HEK293 (cell line): ENCODE data around the gene MSANTD2.
A peak's percentile ranks its signal among the peaks of the same experiment; 100 is the strongest.

Experiments
- CTCF ChIP-seq: fragments of 450-650 bp; formaldehyde crosslinking; IDR thresholded peaks from 2 replicates; pipeline ENCODE4 v1.5.1; 2016; ENCODE audit warnings: missing biosample characterization, missing genetic modification characterization
- GFI1B ChIP-seq: fragments of 450-650 bp; formaldehyde crosslinking; IDR thresholded peaks from 2 replicates; pipeline ENCODE4 v1.5.1; 2016; ENCODE audit warnings: missing biosample characterization, missing genetic modification characterization
- GLIS2 ChIP-seq: fragments of 450-650 bp; formaldehyde crosslinking; IDR thresholded peaks from 2 replicates; pipeline ENCODE4 v1.5.1; 2016; ENCODE audit warnings: missing biosample characterization, missing genetic modification characterization
- HIC1 ChIP-seq: fragments of 450-650 bp; formaldehyde crosslinking; IDR thresholded peaks from 2 replicates; pipeline ENCODE4 v1.5.1; 2016; ENCODE audit warnings: missing biosample characterization, missing genetic modification characterization
- HOXC10 ChIP-seq: sonication (generic); formaldehyde crosslinking; IDR thresholded peaks from 2 replicates; pipeline ENCODE4 v1.8.1; 2023; ENCODE audit warnings: mild to moderate bottlenecking, missing genetic modification reagents
- MYNN ChIP-seq: fragments of 450-650 bp; formaldehyde crosslinking; IDR thresholded peaks from 2 replicates; pipeline ENCODE4 v1.5.1; 2016; ENCODE audit warnings: missing biosample characterization, missing genetic modification characterization, borderline replicate concordance
- TRIM28 ChIP-seq: IDR thresholded peaks from 2 replicates; pipeline ENCODE4 v1.6.1; 2011; ENCODE audit warnings: low read length, control low read depth, borderline replicate concordance
- ZBTB20 ChIP-seq: fragments of 450-650 bp; formaldehyde crosslinking; IDR thresholded peaks from 2 replicates; pipeline ENCODE4 v1.5.1; 2016; ENCODE audit warnings: missing biosample characterization, missing genetic modification characterization
- ZBTB26 ChIP-seq: fragments of 450-650 bp; formaldehyde crosslinking; optimal IDR thresholded peaks from 2 replicates; pipeline ENCODE3; 2016; ENCODE audit warnings: missing biosample characterization, mild to moderate bottlenecking, missing genetic modification characterization
- ZBTB48 ChIP-seq: fragments of 450-650 bp; formaldehyde crosslinking; IDR thresholded peaks from 2 replicates; pipeline ENCODE4 v1.5.1; 2016; ENCODE audit warnings: missing biosample characterization, missing genetic modification characterization
- ZNF169 ChIP-seq: fragments of 450-650 bp; formaldehyde crosslinking; IDR thresholded peaks from 2 replicates; pipeline ENCODE4 v1.5.1; 2016; ENCODE audit warnings: missing biosample characterization, missing genetic modification characterization
- ZNF335 ChIP-seq: fragments of 450-650 bp; formaldehyde crosslinking; conservative IDR thresholded peaks from 2 replicates; pipeline ENCODE4 v1.5.1; 2016; ENCODE audit warnings: missing biosample characterization, missing genetic modification characterization
- ZNF341 ChIP-seq: fragments of 450-650 bp; formaldehyde crosslinking; IDR thresholded peaks from 2 replicates; pipeline ENCODE4; 2016; ENCODE audit warnings: low read depth, missing biosample characterization, missing genetic modification characterization
- ZNF354C ChIP-seq: fragments of 450-650 bp; formaldehyde crosslinking; IDR thresholded peaks from 2 replicates; pipeline ENCODE4 v1.5.1; 2016; ENCODE audit warnings: missing biosample characterization, missing genetic modification characterization, low read depth, borderline replicate concordance
- ZNF394 ChIP-seq: fragments of 450-650 bp; formaldehyde crosslinking; IDR thresholded peaks from 2 replicates; pipeline ENCODE4 v1.5.1; 2016; ENCODE audit warnings: missing biosample characterization, missing genetic modification characterization, mild to moderate bottlenecking, moderate library complexity, borderline replicate concordance
- ZNF639 ChIP-seq: fragments of 450-650 bp; formaldehyde crosslinking; IDR thresholded peaks from 2 replicates; pipeline ENCODE4 v1.5.1; 2016; ENCODE audit warnings: missing biosample characterization, missing genetic modification characterization
- ZNF645 ChIP-seq: fragments of 450-650 bp; formaldehyde crosslinking; IDR thresholded peaks from 2 replicates; pipeline ENCODE4; 2016; ENCODE audit warnings: missing biosample characterization, missing genetic modification characterization
- ZNF707 ChIP-seq: fragments of 450-650 bp; formaldehyde crosslinking; IDR thresholded peaks from 2 replicates; pipeline ENCODE4 v1.5.1; 2016; ENCODE audit warnings: missing biosample characterization, missing genetic modification characterization
- ZNF76 ChIP-seq: fragments of 450-650 bp; formaldehyde crosslinking; IDR thresholded peaks from 2 replicates; pipeline ENCODE4; 2016; ENCODE audit warnings: low read depth, missing biosample characterization, missing genetic modification characterization, borderline replicate concordance
- ZNF791 ChIP-seq: fragments of 450-650 bp; formaldehyde crosslinking; IDR thresholded peaks from 2 replicates; pipeline ENCODE4 v1.5.1; 2016; ENCODE audit warnings: missing biosample characterization, missing genetic modification characterization
- ZNF837 ChIP-seq: fragments of 450-650 bp; formaldehyde crosslinking; IDR thresholded peaks from 2 replicates; pipeline ENCODE4 v1.5.1; 2016; ENCODE audit warnings: missing biosample characterization, missing genetic modification characterization
- ZNF843 ChIP-seq: fragments of 450-650 bp; formaldehyde crosslinking; IDR thresholded peaks from 2 replicates; pipeline ENCODE4 v1.5.1; 2016; ENCODE audit warnings: missing biosample characterization, missing genetic modification characterization
- ZSCAN18 ChIP-seq: fragments of 450-650 bp; formaldehyde crosslinking; IDR thresholded peaks from 2 replicates; pipeline ENCODE4 v1.5.1; 2016; ENCODE audit warnings: missing biosample characterization, missing genetic modification characterization
- TF ChIP-seq, protein P1 (sequence below): fragments of 450-650 bp; formaldehyde crosslinking; IDR thresholded peaks from 2 replicates; pipeline ENCODE4 v1.5.1; 2016; ENCODE audit warnings: missing biosample characterization, missing genetic modification characterization
- TF ChIP-seq, protein P2 (sequence below): fragments of 450-650 bp; formaldehyde crosslinking; IDR thresholded peaks from 2 replicates; pipeline ENCODE4 v1.5.1; 2017; ENCODE audit warnings: missing biosample characterization, missing genetic modification characterization

MSANTD2 gene

DNA sequence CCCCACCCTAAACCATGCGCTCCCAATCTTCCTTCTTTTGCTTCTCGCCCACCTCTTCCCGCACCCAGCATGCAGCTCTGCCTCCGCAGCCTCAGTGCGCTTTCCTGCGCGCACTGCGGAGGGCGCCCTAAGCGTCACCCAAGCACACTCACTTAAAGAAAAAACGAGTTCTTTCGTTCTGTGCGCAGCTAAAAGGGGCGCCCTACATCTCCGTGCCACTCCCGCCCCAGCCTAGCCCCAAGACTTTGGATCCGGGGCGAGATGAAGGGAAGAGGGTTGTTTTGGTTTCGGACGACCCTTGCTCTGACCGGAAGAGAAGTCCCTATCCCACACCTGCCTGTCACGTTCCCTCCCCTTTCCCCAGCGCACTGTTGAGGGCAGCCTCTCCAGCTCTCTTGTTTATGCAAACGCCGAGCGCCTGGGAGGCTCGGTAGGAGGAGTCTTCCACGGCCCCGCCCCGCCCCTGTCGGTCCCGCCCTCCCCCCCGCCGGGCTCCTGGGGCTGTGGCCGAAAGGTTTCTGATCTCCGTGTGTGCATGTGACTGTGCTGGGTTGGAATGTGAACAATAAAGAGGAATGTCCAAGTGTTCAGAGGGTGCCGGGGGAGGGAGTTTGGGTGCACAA is 53.5 kb downstream of the MSANTD2 start (continued):
- TF ChIP-seq, protein P1, sequence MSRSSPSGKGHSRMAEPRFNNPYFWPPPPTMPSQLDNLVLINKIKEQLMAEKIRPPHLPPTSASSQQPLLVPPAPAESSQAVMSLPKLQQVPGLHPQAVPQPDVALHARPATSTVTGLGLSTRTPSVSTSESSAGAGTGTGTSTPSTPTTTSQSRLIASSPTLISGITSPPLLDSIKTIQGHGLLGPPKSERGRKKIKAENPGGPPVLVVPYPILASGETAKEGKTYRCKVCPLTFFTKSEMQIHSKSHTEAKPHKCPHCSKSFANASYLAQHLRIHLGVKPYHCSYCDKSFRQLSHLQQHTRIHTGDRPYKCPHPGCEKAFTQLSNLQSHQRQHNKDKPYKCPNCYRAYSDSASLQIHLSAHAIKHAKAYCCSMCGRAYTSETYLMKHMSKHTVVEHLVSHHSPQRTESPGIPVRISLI (tag by site-specific recombination) = peak; percentile 67; the same call in 1 of the 2 replicates
- no peak for TF ChIP-seq ZNF169
- TF ChIP-seq, protein P2, sequence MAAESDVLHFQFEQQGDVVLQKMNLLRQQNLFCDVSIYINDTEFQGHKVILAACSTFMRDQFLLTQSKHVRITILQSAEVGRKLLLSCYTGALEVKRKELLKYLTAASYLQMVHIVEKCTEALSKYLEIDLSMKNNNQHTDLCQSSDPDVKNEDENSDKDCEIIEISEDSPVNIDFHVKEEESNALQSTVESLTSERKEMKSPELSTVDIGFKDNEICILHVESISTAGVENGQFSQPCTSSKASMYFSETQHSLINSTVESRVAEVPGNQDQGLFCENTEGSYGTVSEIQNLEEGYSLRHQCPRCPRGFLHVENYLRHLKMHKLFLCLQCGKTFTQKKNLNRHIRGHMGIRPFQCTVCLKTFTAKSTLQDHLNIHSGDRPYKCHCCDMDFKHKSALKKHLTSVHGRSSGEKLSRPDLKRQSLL = no peak
- no peak for TF ChIP-seq MYNN (tag by site-specific recombination)
- no peak for TF ChIP-seq ZNF707
- no peak for TF ChIP-seq ZNF837 (tag by site-specific recombination)
- 0 out of 2 replicates have a peak, but pooled peaks have one; percentile 28 for TF ChIP-seq ZNF394 (tag by site-specific recombination)
- no peak for TF ChIP-seq HIC1 (tag by site-specific recombination)
- TF ChIP-seq ZNF645 = no peak
- TF ChIP-seq ZNF354C (tag by site-specific recombination) = no peak
- TF ChIP-seq ZNF76 = peak; percentile 76
- TF ChIP-seq ZNF341 = peak; percentile 34
- TF ChIP-seq ZNF335 = peak; percentile 91
- no peak for TF ChIP-seq ZSCAN18 (tag by site-specific recombination)
- 0 out of 2 replicates have a peak, but pooled peaks have one; percentile 37 for TF ChIP-seq ZNF843 (tag by site-specific recombination)
- no peak for TF ChIP-seq ZNF791
- TF ChIP-seq GFI1B (tag by site-specific recombination) = no peak
- TF ChIP-seq ZBTB20 (tag by site-specific recombination) = peak; percentile 12; the same call in 1 of the 2 replicates
- peak; percentile 56 for TF ChIP-seq ZBTB26 (tag by site-specific recombination)
- peak; percentile 61; the same call in 1 of the 2 replicates for TF ChIP-seq ZBTB48 (tag by site-specific recombination)
- 0 out of 2 replicates have a peak, but pooled peaks have one; percentile 61 for TF ChIP-seq TRIM28
- 0 out of 2 replicates have a peak, but pooled peaks have one; percentile 20 for TF ChIP-seq ZNF639
- TF ChIP-seq GLIS2 (tag by site-specific recombination) = 0 out of 2 replicates have a peak, but pooled peaks have one; percentile 2
- peak; percentile 77 for TF ChIP-seq CTCF
- no peak for TF ChIP-seq HOXC10 (CRISPR knock-in tag)
